Prostate gland (tissue), 2 donors: ENCODE data around the gene RETN. TPM values are rescaled to one million over a fixed set of nuclear protein-coding genes. Genes with fewer than 3 reads are reported as not detected.

Source experiments
- DNase-seq: peaks from one replicate; pipeline ENCODE4 v3.0.0-alpha.2; 2019; ENCODE audit warnings: low spot score
- H3K27ac ChIP-seq, 2 donors: fragments of 200-600 bp; sonication (generic); 2 replicates each; pipeline ENCODE4 v1.5.1; 2017 to 2019
- H3K27me3 ChIP-seq: fragments of 200-600 bp; sonication (generic); replicated peaks from 2 replicates; pipeline ENCODE4 v1.5.1; 2019; ENCODE audit not compliant: insufficient read depth
- H3K36me3 ChIP-seq, 2 donors: fragments of 200-600 bp; sonication (generic); 1 replicate in 1 of 2; 2 replicates in 1 of 2; pipeline versions ENCODE4 v1.5.1 to v1.8.1; 2017 to 2019
- H3K4me1 ChIP-seq: fragments of 200-600 bp; sonication (generic); replicated peaks from 2 replicates; pipeline ENCODE4 v1.5.1; 2019
- H3K4me3 ChIP-seq, 2 donors: fragments of 200-600 bp; sonication (generic); 2 replicates each; pipeline ENCODE4 v1.5.1; 2017 to 2019
- H3K9me3 ChIP-seq: fragments of 200-600 bp; sonication (generic); 2 replicates; pipeline ENCODE4 v1.5.1; 2017
- POLR2A ChIP-seq: fragments of 450-650 bp; IDR thresholded peaks from one replicate; pipeline ENCODE4 v1.6.1; 2016; ENCODE audit warnings: antibody characterized with exemption, mild to moderate bottlenecking
- POLR2AphosphoS5 ChIP-seq: sonication (generic); formaldehyde crosslinking; IDR thresholded peaks from one replicate; pipeline ENCODE4 v1.6.1; 2017; ENCODE audit warnings: antibody characterized with exemption
- WGBS: methylation state at CpG from one replicate; pipeline ENCODE4 v1.1.5; 2018; 5-methylcytosine and 5-hydroxymethylcytosine counted together
- intact Hi-C: fragments of 100-400 bp; cut with DNase I; formaldehyde crosslinking; loops from one replicate; pipeline ENCODE4 v1.14.2; 2022
- total RNA-seq, 2 donors: library from RNA; depleted of rRNA; stranded (reverse); fragments of >200 nt; gene quantifications; one replicate each; pipeline ENCODE4 v1.1.0, GENCODE V29; 2016
- TF ChIP-seq, protein P1 (sequence below), 4 experiments: fragments of 200-600 bp in 2 of 4; fragments of 450-650 bp in 2 of 4; sonication (generic) in 2 of 4; IDR thresholded peaks; 1 replicate in 3 of 4; 2 replicates in 1 of 4; pipeline ENCODE4 v1.5.1; 2016 to 2019; ENCODE audit warnings: antibody characterized with exemption in 4 of 4, mild to moderate bottlenecking in 2 of 4, moderate library complexity in 2 of 4

The RETN gene
- total RNA-seq, 2 donors from 2014 or later: not detected

GRCh38 chr19:7685546-7686445, 16.9 kb downstream of the RETN start:
- Histone ChIP-seq H3K4me3 (no peak overlapping the region), H3K4me1 (no peaks in the 10 kb centered on the region), H3K9me3 (no peaks in the 10 kb centered on the region), H3K27me3 (no peaks in the 10 kb centered on the region), H3K27ac (no peak overlapping the region), H3K36me3 (peaks cover 0 to 10% of the 10 kb centered on the region in 2 donors)
- no peak for TF ChIP-seq POLR2A
- TF ChIP-seq POLR2AphosphoS5: no peak
- TF ChIP-seq, protein P1, sequence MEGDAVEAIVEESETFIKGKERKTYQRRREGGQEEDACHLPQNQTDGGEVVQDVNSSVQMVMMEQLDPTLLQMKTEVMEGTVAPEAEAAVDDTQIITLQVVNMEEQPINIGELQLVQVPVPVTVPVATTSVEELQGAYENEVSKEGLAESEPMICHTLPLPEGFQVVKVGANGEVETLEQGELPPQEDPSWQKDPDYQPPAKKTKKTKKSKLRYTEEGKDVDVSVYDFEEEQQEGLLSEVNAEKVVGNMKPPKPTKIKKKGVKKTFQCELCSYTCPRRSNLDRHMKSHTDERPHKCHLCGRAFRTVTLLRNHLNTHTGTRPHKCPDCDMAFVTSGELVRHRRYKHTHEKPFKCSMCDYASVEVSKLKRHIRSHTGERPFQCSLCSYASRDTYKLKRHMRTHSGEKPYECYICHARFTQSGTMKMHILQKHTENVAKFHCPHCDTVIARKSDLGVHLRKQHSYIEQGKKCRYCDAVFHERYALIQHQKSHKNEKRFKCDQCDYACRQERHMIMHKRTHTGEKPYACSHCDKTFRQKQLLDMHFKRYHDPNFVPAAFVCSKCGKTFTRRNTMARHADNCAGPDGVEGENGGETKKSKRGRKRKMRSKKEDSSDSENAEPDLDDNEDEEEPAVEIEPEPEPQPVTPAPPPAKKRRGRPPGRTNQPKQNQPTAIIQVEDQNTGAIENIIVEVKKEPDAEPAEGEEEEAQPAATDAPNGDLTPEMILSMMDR (IDR thresholded peaks at IDR 0.05): no peak
- no peak for DNase-seq
- intact Hi-C loops: loop anchor here (2.0 kb wide), 1 partner anchor 35 kb away; no protein-coding TSS in a partner anchor
- WGBS: 40% methylated on average over 19 of the region's 19 CpGs

DNA sequence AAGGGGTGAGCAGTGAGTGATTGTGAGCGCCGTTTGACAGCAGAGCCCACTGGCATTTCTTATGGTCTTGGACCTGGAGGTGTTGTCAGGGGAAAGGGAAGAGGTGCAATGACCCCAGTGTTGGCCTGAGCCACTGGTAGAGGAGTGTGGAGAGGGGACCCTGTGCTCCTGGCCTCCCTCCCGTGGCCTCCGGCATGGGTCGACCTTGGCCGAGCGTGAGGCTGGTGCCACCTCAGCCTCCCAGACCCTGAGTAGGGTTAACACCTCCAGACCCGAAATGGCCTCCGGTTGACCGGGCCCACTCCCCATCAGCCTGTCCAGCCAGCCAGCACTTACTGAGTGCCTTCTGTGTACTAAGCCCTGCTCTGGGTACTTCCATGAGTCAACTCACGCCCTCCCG, 18.3 kb downstream of the RETN start:
- no peak for TF ChIP-seq POLR2A
- intact Hi-C loops: no loop called here
- no peak overlapping the region for H3K27ac ChIP-seq
- H3K4me1 ChIP-seq: no peaks in the 10 kb centered on the region
- H3K27me3 ChIP-seq: no peaks in the 10 kb centered on the region
- peaks cover 0 to 10% of the 10 kb centered on the region in 2 donors for H3K36me3 ChIP-seq
- H3K4me3 ChIP-seq: no peak overlapping the region
- DNase-seq: no peak
- WGBS: 87% methylated on average over 12 of the region's 12 CpGs
- no peaks in the 10 kb centered on the region for H3K9me3 ChIP-seq

DNA sequence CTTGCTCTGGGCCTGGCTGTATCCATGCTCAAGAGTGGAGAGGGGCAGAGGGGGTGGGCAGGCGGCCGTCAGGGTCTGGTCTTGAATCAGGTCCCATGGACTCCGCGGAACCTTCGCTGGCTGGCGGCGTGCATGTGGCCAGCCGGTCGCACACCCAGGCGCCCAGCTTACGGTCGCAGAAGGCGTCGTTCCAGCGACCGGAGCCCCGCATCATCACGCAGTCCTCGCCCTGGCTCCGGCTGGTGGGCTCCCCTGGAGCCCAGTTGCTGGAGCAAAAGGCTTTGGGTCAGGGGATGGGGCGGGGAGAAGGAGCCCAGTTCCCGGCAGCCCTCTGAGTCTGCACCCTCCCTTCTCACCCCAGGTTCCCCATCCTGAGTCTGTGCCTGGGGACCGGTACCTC, 20.3 kb downstream of the RETN start:
- 26% methylated on average over 23 of the region's 23 CpGs for WGBS
- Histone ChIP-seq H3K4me1 (no peaks in the 10 kb centered on the region), H3K36me3 (peaks cover 0 to 2% of the 10 kb centered on the region in 2 donors), H3K27ac (no peak overlapping the region), H3K9me3 (no peaks in the 10 kb centered on the region), H3K4me3 (no peak overlapping the region), H3K27me3 (no peaks in the 10 kb centered on the region)
- TF ChIP-seq, protein P1 (IDR thresholded peaks at IDR 0.05): no peak
- TF ChIP-seq POLR2A (no peak), POLR2AphosphoS5 (no peak)
- DNase-seq: no peak
- intact Hi-C loops: no loop called here

GRCh38 chr19:7690779-7691258, 22.0 kb downstream of the RETN start:
- no peaks in the 10 kb centered on the region for H3K4me1 ChIP-seq
- no peaks in the 10 kb centered on the region for H3K27me3 ChIP-seq
- intact Hi-C loops: no loop called here
- 98% methylated on average over 8 of the region's 8 CpGs for WGBS
- H3K4me3 ChIP-seq: no peak overlapping the region
- no peaks in the 10 kb centered on the region for H3K9me3 ChIP-seq
- DNase-seq: no peak
- TF ChIP-seq POLR2A: no peak
- TF ChIP-seq POLR2AphosphoS5: no peak
- TF ChIP-seq, protein P1 (IDR thresholded peaks at IDR 0.05): no peak
- no peak overlapping the region for H3K27ac ChIP-seq
- H3K36me3 ChIP-seq: no peaks in the 10 kb centered on the region

DNA sequence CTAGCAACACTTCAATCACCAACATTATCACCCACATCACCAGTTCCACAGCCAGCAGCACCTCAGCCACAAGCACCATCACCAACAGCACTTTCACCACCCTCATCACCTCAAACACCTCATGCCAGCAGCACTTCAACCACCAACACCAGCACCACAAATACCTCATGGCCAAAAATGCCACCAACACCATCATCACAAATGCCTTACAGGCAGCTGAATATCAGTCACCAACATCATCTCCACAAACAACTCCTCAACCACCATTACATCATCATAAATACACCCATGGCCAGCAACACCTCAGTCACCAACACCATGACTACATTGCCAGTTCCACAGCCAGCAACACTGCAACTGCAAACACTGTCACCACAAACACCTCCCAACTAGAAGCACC, 22.6 kb downstream of the RETN start:
- no peaks in the 10 kb centered on the region for H3K4me1 ChIP-seq
- no peaks in the 10 kb centered on the region for H3K36me3 ChIP-seq
- no peak overlapping the region for H3K27ac ChIP-seq
- no peaks in the 10 kb centered on the region for H3K9me3 ChIP-seq
- H3K27me3 ChIP-seq: no peaks in the 10 kb centered on the region
- no peak overlapping the region for H3K4me3 ChIP-seq
- TF ChIP-seq POLR2AphosphoS5 (no peak), POLR2A (no peak)
- TF ChIP-seq, protein P1 (IDR thresholded peaks at IDR 0.05): no peak
- intact Hi-C loops: no loop called here
- no peak for DNase-seq
